Nephron progenitor cell (in vitro differentiated cells): Measurements from ENCODE around the gene CYP2D6.

Source experiments
- DNase-seq: peaks from one replicate; pipeline ENCODE4 v3.0.0; 2021
- H3K27ac Mint-ChIP-seq: 2 replicates; pipeline ENCODE4 v1.8.0; 2021; ENCODE audit warnings: mild to moderate bottlenecking, moderate library complexity, mixed read lengths
- H3K27me3 Mint-ChIP-seq: 2 replicates; pipeline ENCODE4 v1.8.0; 2021; ENCODE audit warnings: mild to moderate bottlenecking, low read depth, mixed read lengths; ENCODE audit not compliant: poor library complexity
- H3K36me3 Mint-ChIP-seq: 2 replicates; pipeline ENCODE4 v1.8.0; 2021; ENCODE audit warnings: low read depth, mixed read lengths
- H3K4me1 Mint-ChIP-seq: 2 replicates; pipeline ENCODE4 v1.8.0; 2021; ENCODE audit warnings: mixed read lengths
- H3K4me3 Mint-ChIP-seq: 2 replicates; pipeline ENCODE4 v1.8.0; 2021; ENCODE audit warnings: mild to moderate bottlenecking, moderate library complexity, mixed read lengths
- H3K9me3 Mint-ChIP-seq: 2 replicates; pipeline ENCODE4 v1.8.0; 2021; ENCODE audit warnings: mild to moderate bottlenecking, moderate library complexity, mixed read lengths
- TF ChIP-seq, protein P1 (sequence below): fragments of 200-600 bp; sonication (generic); IDR thresholded peaks from 2 replicates; pipeline ENCODE4 v1.5.0; 2021; ENCODE audit warnings: antibody characterized with exemption

The CYP2D6 gene

DNA sequence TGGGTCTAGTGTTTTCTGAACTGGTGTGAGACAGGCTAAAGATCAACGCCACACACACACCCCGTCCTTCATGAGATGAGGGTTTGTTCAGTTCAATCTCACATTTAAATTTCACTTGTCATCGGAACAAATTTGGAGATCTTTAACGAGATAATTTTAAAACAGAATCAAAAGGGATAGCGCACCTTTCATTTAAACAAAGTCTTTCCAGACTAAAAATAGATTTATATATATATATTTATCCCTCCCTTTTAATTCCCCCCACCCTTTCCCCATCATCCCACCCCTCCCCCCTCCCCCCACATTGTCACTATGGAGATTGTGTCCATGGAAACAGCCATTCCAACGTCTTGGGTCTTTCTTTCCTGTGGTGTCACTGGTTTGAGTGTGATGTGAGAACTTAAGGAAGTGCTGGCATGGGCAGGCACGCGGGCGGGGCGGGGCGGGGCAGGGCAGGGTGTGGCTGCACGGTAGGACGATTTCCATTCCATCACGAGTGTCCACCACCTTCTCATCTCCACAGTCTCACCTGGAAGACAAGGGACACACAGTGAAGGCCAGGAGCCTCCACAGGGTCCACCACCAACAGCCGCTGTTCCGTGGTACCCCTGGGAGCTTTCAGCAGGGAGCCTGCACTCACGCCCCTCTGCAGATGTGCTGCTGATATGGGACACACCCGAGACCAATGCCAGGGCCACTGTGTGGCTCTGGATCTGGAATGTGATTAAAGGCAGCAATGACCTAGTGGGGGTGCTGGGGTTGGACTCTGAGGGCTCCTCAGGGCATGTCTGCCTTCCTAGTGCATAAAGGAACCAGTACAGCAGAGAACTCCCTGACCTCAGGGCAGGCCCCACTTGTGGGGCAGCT, 30.5 kb upstream of the CYP2D6 start:
- H3K36me3 Mint-ChIP-seq: peaks cover 16% of the 10 kb centered on the region
- DNase-seq: no peak
- TF ChIP-seq, protein P1, sequence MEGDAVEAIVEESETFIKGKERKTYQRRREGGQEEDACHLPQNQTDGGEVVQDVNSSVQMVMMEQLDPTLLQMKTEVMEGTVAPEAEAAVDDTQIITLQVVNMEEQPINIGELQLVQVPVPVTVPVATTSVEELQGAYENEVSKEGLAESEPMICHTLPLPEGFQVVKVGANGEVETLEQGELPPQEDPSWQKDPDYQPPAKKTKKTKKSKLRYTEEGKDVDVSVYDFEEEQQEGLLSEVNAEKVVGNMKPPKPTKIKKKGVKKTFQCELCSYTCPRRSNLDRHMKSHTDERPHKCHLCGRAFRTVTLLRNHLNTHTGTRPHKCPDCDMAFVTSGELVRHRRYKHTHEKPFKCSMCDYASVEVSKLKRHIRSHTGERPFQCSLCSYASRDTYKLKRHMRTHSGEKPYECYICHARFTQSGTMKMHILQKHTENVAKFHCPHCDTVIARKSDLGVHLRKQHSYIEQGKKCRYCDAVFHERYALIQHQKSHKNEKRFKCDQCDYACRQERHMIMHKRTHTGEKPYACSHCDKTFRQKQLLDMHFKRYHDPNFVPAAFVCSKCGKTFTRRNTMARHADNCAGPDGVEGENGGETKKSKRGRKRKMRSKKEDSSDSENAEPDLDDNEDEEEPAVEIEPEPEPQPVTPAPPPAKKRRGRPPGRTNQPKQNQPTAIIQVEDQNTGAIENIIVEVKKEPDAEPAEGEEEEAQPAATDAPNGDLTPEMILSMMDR: no peak
- peaks cover 10% of the 10 kb centered on the region for H3K4me1 Mint-ChIP-seq
- H3K9me3 Mint-ChIP-seq: no peaks in the 10 kb centered on the region
- no peaks in the 10 kb centered on the region for H3K27me3 Mint-ChIP-seq
- peak overlapping the region; percentile 82 for H3K27ac Mint-ChIP-seq
- H3K4me3 Mint-ChIP-seq: no peak overlapping the region

DNA sequence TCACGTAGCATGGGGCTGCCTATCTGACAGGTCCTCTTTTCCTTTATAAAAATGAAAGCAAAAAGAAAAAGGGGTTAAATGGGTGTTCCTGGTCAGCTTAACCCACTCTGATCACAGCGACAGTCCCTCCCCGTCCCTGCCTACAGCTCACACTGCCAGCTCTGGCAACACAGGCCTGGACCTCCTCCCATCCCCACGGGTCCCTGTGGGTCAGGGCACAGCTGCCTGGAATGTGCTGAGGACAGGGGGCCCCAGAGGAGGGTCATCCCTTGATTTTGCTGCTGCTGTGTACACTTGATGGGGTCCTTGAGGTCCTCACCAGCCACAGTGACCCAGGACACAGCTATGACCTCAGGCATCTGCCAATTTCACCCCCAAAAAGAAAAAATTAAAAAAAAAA, 29.6 kb upstream of the CYP2D6 start:
- Mint-ChIP-seq H3K9me3 (no peaks in the 10 kb centered on the region), H3K4me3 (no peak overlapping the region), H3K27ac (no peak overlapping the region), H3K36me3 (peaks cover 16% of the 10 kb centered on the region), H3K4me1 (peaks cover 10% of the 10 kb centered on the region), H3K27me3 (no peaks in the 10 kb centered on the region)
- DNase-seq: no peak
- TF ChIP-seq, protein P1: no peak

DNA sequence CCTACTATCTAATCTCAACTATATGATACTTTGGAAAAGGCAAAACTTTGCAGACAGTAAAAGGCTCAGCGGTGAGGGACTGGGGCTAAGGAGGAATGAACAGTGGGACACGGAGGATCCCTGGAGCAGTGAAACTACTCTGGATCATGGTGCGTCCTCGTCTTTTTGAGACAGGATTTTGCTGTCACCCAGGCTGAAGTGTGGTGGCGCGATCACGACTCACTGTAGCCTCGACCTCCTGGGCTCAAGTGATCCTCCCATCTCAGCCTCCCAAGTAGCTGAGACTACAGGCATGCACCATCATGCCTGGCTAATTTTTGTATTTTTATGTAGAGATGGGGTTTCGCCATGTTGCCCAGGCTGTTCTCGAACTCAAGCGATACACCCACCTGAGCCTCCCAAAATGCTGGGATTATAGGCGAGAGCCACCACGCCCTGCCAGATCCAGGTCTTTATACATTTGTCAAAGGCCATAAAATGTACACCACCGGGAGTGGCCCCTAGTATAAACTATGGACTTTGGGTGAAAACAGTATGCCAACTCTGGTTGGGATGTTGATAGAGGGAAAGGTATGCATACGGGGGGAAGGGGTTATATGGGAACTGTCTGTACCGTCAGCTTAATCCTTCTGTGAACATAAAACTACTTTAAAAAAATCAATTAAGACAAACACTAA, 28.0 kb upstream of the CYP2D6 start:
- peaks cover 13% of the 10 kb centered on the region for H3K36me3 Mint-ChIP-seq
- H3K4me3 Mint-ChIP-seq: no peak overlapping the region

DNA sequence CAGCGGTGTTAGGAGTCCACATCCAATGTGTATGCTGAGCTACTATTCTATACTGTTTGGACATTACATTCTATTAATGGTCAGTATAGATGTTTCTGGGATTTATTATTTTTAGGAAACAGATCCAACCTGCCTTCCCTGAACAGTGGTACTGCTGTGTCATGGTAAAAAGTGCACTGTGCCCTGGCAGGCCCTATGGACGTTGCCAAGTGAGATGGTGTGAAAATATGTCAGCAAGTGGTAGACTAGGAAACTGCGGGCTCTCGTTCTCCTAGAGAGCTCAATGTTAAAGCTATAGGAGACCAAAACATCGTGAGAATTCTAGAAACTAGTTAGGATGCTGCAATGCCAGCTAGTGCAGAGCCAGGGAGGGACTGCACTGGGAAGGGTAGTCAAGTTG, 26.0 kb upstream of the CYP2D6 start:
- Mint-ChIP-seq H3K4me3 (no peak overlapping the region), H3K36me3 (peaks cover 13% of the 10 kb centered on the region), H3K27me3 (no peaks in the 10 kb centered on the region), H3K27ac (no peak overlapping the region), H3K9me3 (no peaks in the 10 kb centered on the region), H3K4me1 (peaks cover 10% of the 10 kb centered on the region)
- no peak for DNase-seq
- TF ChIP-seq, protein P1: no peak

More for the DNA sequence above, 28.0 kb upstream of the CYP2D6 start:
- Mint-ChIP-seq H3K27me3 (no peaks in the 10 kb centered on the region), H3K4me1 (peaks cover 10% of the 10 kb centered on the region), H3K27ac (no peak overlapping the region), H3K9me3 (no peaks in the 10 kb centered on the region)
- TF ChIP-seq, protein P1: no peak
- DNase-seq: no peak

DNA sequence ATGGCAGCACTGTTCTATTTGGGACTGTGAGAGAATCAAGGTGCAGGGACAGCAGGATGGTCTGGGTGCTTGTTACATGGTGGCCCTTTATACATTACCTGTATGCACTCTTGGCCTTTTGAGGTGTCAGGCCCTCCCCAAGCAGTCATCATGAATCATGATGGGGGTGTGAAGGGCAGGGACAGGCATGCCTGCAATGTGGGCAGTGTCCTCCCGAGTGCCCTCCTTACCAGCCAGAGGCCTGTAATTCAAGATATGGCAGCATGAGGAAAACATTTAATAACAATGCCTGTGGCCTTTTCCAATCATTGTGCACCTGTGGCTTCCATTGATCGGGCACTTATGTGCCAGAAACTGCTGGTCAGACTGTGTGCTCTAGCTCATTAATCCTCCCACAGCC, 25.5 kb upstream of the CYP2D6 start:
- no peak overlapping the region for H3K27ac Mint-ChIP-seq
- no peaks in the 10 kb centered on the region for H3K27me3 Mint-ChIP-seq
- peaks cover 13% of the 10 kb centered on the region for H3K36me3 Mint-ChIP-seq
- no peak overlapping the region for H3K4me3 Mint-ChIP-seq
- no peak for DNase-seq
- no peaks in the 10 kb centered on the region for H3K9me3 Mint-ChIP-seq
- TF ChIP-seq, protein P1: no peak
- H3K4me1 Mint-ChIP-seq: peaks cover 10% of the 10 kb centered on the region
